GM12872 (cell line): ENCODE results near the gene TTC21A.

Experiments
- CTCF ChIP-seq: IDR thresholded peaks from 3 replicates; pipeline ENCODE4 v1.5.1; 2011; ENCODE audit warnings: low read depth, mild to moderate bottlenecking, low read length, moderate library complexity; ENCODE audit not compliant: insufficient read depth

The TTC21A gene

GRCh38 chr3:39099738-39100499 is 7.6 kb upstream of the TTC21A start:
- no peak for TF ChIP-seq CTCF

GRCh38 chr3:39100500-39100886 is 7.0 kb upstream of the TTC21A start:
- TF ChIP-seq CTCF = no peak

DNA sequence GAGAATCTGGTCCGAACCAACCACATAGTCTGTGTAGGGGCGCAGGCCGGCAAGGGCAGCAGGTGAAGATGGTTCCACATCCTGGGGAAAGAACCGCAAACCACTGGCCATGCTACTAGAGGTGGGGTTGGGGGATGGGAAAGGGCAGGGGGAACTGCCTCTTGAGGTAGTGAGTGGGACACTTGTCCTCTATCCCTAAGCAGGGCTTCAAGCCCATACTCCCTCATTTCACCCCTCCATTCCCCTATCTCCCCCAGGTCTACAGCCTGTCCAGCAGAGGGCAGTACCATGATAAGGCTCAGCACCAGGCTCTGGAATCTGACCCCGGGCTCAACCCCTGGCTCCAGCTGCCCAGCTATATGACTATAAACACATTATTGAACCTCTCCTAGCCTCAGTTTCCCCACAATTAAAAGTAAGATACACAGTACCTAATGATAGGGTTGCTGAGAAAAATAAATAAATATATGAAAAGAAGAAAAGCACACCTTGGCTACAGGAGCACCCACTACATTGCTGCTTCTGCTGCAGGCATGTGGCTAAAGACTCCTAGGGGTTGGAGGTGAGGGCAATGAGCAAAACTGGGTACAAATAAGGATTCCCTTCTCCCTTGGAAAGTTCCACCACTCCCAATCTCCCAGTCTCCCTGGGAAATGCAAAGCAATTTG is 6.3 kb upstream of the TTC21A start:
- peak; percentile 82 for TF ChIP-seq CTCF

DNA sequence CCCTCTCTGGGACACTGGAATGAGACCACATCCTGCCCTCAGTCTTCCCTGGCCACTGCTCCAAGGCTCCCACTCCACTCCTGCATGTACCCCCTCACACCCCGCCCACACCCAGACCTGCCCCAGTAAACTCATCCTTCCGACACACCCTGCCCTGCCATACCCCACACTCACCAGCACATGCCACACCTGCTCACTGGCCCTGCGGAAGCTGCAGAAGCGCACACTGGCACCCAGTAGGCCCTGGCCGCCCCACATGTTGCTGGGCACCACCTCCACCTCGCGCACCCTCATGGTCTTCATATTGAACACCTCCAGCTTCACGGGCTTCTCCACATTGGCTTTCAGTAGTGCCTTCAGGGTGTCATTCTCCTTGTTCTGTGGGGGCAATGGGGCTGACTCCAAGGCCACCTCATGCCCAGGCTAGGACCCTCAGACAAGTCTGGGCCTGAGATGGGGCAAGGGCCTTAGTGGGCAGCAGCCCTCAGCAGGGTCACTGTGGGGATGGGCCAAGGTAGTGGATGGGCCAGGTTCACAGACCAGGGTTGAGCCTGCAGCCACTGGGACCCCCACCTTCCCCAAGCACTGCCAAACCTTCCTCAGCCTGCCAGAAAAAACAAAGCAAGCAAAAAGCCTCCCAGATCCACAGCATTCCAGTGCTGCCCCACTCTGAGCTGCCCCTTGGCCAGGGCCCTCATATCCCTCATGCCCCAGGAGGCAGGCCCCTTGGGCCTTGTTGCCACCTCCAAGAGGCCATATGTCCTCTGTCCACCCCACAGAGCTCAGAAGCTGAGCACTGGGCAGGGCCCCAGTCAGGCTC is 4.8 kb upstream of the TTC21A start:
- no peak for TF ChIP-seq CTCF

DNA sequence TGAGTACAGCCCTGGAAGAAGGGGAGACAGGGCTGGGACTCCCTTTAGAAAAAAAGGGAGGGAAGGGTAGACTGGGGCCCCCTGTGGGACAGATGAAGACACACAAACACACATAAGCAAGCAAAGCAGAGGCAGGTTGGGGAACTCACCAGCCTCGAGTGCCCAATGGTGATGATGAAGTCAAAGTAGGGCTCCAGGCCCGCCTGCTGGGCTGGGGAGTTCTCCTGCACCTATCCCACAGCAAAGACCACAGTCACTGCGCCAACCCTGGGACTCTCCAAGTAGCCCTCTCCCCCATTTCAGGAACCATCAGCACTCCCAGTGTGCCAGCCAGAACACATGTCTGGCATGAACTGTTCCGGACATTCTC is 4.2 kb upstream of the TTC21A start:
- TF ChIP-seq CTCF = peak; percentile 30; the same call in 1 of the 3 replicates

DNA sequence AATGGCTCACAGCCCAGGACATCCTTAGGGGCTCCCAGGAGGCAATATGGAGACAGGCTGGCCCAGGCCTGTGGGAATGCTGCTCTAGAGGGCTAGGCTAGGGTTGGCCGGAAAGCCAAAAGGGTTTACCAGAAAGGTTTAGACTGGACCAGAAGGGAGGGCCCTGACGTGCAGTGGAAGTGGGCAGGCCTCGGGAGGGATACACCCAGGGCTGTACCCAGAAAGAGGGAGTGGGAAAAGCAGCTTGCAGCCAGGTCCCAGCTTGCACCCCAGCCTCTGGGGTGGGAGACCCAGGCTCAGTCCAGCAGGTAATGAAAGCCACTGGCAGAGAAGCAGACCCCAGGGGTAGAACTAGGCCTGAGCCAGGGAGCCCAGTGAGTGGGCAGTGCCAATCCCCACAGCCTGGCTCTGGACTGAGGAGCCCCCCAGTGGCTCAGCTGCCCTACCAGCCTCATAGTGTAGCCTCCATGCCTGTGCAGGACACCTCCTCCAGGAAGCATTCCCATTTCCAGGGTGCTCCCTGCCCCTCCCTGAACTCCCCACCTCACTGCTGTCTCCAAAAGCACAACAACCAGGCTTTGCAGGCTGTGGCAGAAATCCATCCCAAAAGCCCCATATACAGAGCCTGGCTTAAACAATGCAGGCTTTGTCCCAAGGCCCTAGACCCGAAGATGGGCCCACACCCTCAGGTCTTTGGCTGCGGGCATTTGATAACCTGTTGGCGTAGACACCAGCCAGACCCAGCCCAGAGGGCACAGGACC is 3.5 kb upstream of the TTC21A start:
- TF ChIP-seq CTCF = no peak
